HFFc6 (cell line): ENCODE results near the gene MPZL1. TPM values are rescaled to one million over a fixed set of nuclear protein-coding genes. Genes with fewer than 3 reads are reported as not detected.

Experiments used
- DNase-seq: peaks from one replicate; pipeline ENCODE4 v3.0.0-alpha.2; 2018
- H3K27ac Mint-ChIP-seq: 2 replicates; pipeline ENCODE4 v1.8.0; 2020; ENCODE audit warnings: mild to moderate bottlenecking, mixed read lengths
- H3K27me3 Mint-ChIP-seq: 2 replicates; pipeline ENCODE4 v1.8.0; 2021; ENCODE audit warnings: mild to moderate bottlenecking, moderate library complexity, mixed read lengths; ENCODE audit not compliant: insufficient read depth
- H3K36me3 Mint-ChIP-seq: 2 replicates; pipeline ENCODE4 v1.8.0; 2021; ENCODE audit warnings: low read depth, mixed read lengths
- H3K4me1 Mint-ChIP-seq: 2 replicates; pipeline ENCODE4 v1.8.0; 2020; ENCODE audit warnings: low read depth, mixed read lengths
- H3K4me3 Mint-ChIP-seq: 2 replicates; pipeline ENCODE4 v1.8.0; 2020; ENCODE audit warnings: mild to moderate bottlenecking, moderate library complexity, mixed read lengths
- H3K9me3 Mint-ChIP-seq: 2 replicates; pipeline ENCODE4 v1.8.0; 2020; ENCODE audit warnings: mild to moderate bottlenecking, mixed read lengths
- CTCF ChIP-seq: fragments of 200-600 bp; sonication (generic); IDR thresholded peaks from 2 replicates; pipeline ENCODE4 v1.5.0; 2021; ENCODE audit warnings: antibody characterized with exemption, mild to moderate bottlenecking
- total RNA-seq, 6 experiments: library from RNA; stranded (reverse); fragmentation: NEBNext Ultra II Directional; extraction: Animal tissue kit (Norgen Biotek cat#: 25700); gene quantifications; 2 replicates in 1 of 6; 3 replicates in 5 of 6; pipeline ENCODE4 v1.2.3, GENCODE V29; 2021

The MPZL1 gene
- total RNA-seq, 6 experiments from 2014 or later, result 147 to 188 (median 183) TPM

GRCh38 chr1:167714098-167714438, 7.7 kb upstream of the MPZL1 start:
- DNase-seq, result no peak
- H3K4me3 Mint-ChIP-seq, result peak overlapping the region; percentile 89
- H3K36me3 Mint-ChIP-seq, result no peaks in the 10 kb centered on the region
- H3K27me3 Mint-ChIP-seq, result peaks cover 12% of the 10 kb centered on the region
- H3K9me3 Mint-ChIP-seq, result no peaks in the 10 kb centered on the region
- peak overlapping the region; percentile 92 for H3K27ac Mint-ChIP-seq
- TF ChIP-seq CTCF, result no peak
- peaks cover 36% of the 10 kb centered on the region for H3K4me1 Mint-ChIP-seq

GRCh38 chr1:167714439-167715156, 7.2 kb upstream of the MPZL1 start:
- H3K9me3 Mint-ChIP-seq, result no peaks in the 10 kb centered on the region

GRCh38 chr1:167715157-167715999, 6.4 kb upstream of the MPZL1 start:
- Mint-ChIP-seq H3K27ac (peak overlapping the region; percentile 92), H3K9me3 (no peaks in the 10 kb centered on the region)

More at GRCh38 chr1:167714439-167715156, 7.2 kb upstream of the MPZL1 start:
- peak; percentile 77 for DNase-seq
- TF ChIP-seq CTCF, result no peak
- Mint-ChIP-seq H3K4me1 (peaks cover 41% of the 10 kb centered on the region), H3K27ac (peak overlapping the region; percentile 92), H3K36me3 (no peaks in the 10 kb centered on the region), H3K27me3 (peaks cover 10% of the 10 kb centered on the region), H3K4me3 (peak overlapping the region; percentile 89)

GRCh38 chr1:167716000-167716271, 5.8 kb upstream of the MPZL1 start:
- no peak for DNase-seq
- H3K36me3 Mint-ChIP-seq, result no peaks in the 10 kb centered on the region
- peaks cover 50% of the 10 kb centered on the region for H3K4me1 Mint-ChIP-seq
- peak overlapping the region; percentile 89 for H3K4me3 Mint-ChIP-seq
- H3K9me3 Mint-ChIP-seq, result no peaks in the 10 kb centered on the region
- peaks cover 8% of the 10 kb centered on the region for H3K27me3 Mint-ChIP-seq
- peak overlapping the region; percentile 92 for H3K27ac Mint-ChIP-seq
- TF ChIP-seq CTCF, result no peak

More at GRCh38 chr1:167715157-167715999, 6.4 kb upstream of the MPZL1 start:
- H3K4me3 Mint-ChIP-seq, result peak overlapping the region; percentile 89
- peak; percentile 73 for DNase-seq
- TF ChIP-seq CTCF, result peak; percentile 92
- no peaks in the 10 kb centered on the region for H3K36me3 Mint-ChIP-seq
- peaks cover 44% of the 10 kb centered on the region for H3K4me1 Mint-ChIP-seq
- H3K27me3 Mint-ChIP-seq, result peaks cover 8% of the 10 kb centered on the region

GRCh38 chr1:167717351-167717750, 4.4 kb upstream of the MPZL1 start:
- Mint-ChIP-seq H3K36me3 (no peaks in the 10 kb centered on the region), H3K27me3 (peaks cover 8% of the 10 kb centered on the region), H3K9me3 (no peaks in the 10 kb centered on the region), H3K27ac (peak overlapping the region; percentile 29; the same call in 1 of the 2 replicates), H3K4me3 (peak overlapping the region; percentile 89; the same call in 1 of the 2 replicates), H3K4me1 (peaks cover 54% of the 10 kb centered on the region)
- no peak for DNase-seq
- TF ChIP-seq CTCF, result no peak
